Measurements from ENCODE around the gene SLC18A3.

DNA sequence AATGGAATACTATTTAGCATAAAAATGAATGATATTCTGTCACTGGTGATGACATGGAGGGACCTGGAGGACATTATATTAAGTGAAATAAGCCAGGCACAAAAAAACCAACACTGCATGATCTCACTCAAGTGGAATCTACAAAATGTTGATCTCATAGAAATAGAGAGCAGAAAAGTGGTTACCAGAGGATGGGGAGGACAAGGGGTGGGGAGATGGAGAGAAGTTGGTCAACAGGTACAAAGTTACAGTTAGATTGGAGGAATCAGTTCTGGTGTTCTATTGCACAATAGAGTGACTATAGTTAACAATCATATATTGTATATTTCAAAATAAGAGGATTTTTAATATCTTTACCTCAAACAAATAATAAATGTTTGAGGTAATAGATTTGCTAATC, 24.7 kb upstream of the SLC18A3 start:
- TF ChIP-seq, protein P1, sequence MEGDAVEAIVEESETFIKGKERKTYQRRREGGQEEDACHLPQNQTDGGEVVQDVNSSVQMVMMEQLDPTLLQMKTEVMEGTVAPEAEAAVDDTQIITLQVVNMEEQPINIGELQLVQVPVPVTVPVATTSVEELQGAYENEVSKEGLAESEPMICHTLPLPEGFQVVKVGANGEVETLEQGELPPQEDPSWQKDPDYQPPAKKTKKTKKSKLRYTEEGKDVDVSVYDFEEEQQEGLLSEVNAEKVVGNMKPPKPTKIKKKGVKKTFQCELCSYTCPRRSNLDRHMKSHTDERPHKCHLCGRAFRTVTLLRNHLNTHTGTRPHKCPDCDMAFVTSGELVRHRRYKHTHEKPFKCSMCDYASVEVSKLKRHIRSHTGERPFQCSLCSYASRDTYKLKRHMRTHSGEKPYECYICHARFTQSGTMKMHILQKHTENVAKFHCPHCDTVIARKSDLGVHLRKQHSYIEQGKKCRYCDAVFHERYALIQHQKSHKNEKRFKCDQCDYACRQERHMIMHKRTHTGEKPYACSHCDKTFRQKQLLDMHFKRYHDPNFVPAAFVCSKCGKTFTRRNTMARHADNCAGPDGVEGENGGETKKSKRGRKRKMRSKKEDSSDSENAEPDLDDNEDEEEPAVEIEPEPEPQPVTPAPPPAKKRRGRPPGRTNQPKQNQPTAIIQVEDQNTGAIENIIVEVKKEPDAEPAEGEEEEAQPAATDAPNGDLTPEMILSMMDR (IDR thresholded peaks at IDR 0.05), result no peak
- TF ChIP-seq POLR2A (IDR thresholded peaks at IDR 0.05), result no peak

Data from thyroid gland (tissue), 4 donors.